Erythroblast (primary cell): ENCODE measurements around the gene SNX24.
A peak's percentile ranks its signal among the peaks of the same experiment; 100 is the strongest.
"Not testable (repeated sequence)": the region's sequence is repeated elsewhere in the genome, so short reads cannot be mapped to it uniquely, and the experiment has no call there.

Experiments used
- DNase-seq, 2 experiments: peaks; one replicate each; lab custom pipeline; 2025; lab: John Stamatoyannopoulos, UW
- GATA1 ChIP-seq: IDR thresholded peaks from 2 replicates; pipeline ENCODE4 v1.6.1; 2011; ENCODE audit warnings: low read depth, mild to moderate bottlenecking, control low read depth, low read length, moderate library complexity
- POLR2A ChIP-seq: IDR thresholded peaks from 2 replicates; pipeline ENCODE4 v1.6.1; 2011; ENCODE audit warnings: mild to moderate bottlenecking, low read length

The SNX24 gene

DNA sequence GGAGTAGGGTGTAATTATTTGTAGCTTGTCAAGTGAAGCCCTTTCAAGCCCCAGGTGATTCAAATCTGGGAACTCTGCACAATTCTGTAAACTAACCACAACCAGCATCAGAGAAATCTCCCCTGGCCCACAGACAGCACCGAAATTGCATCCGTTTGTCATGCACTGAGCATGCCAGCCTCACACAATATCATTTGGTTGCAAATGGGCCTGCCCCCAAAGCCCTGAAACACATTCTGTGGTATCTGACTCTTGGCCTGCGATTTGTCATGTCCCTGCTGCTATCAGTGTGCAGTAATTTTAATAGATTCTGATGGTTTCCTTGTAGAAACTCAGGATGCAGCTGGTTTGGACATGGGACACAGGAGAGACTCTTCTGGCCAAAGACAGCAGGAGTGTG, 35.3 kb downstream of the SNX24 start:
- TF ChIP-seq GATA1 (no peak), POLR2A (no peak)
- no peak for DNase-seq

GRCh38 chr5:122882831-122883230, 37.4 kb downstream of the SNX24 start:
- TF ChIP-seq POLR2A (no peak), GATA1 (no peak)
- peak in 1 of 2 experiments; percentile 6 for DNase-seq

DNA sequence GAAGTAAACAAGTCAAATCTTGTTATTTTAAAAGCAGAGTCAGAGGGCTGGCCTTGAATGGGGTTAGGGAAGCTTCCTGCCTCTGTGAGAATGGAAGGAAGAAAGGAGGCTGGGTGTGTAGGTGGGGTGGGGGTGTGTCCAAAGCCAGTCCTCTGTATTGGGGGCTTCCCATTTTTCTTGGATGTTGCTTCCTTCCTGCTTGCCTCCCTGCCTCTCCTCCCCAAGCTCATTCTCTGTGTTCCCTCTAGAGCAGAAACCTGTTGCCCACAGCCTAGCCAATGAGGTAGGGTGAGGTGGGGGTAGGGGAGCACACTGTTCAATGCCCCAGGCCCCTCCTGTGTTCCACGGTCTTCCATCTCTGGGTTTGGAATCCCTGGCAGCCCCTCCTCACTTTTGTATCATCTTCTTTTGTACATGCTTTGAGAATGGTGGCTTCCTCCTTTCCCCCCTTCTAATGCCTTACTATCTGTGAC, 39.7 kb downstream of the SNX24 start:
- DNase-seq, result no peak
- no peak for TF ChIP-seq POLR2A
- no peak for TF ChIP-seq GATA1

- DNase-seq, result no peak
- TF ChIP-seq GATA1, result no peak
These were observed 40.5 kb downstream of the SNX24 start for GRCh38 chr5:122885891-122886290.

- TF ChIP-seq GATA1, result no peak
- no peak for TF ChIP-seq POLR2A
- DNase-seq, result no peak
These were observed 49.7 kb downstream of the SNX24 start for GRCh38 chr5:122895141-122895540.

- TF ChIP-seq POLR2A (no peak), GATA1 (no peak)
- DNase-seq, result peak; percentile 9 to 29
These were observed 51.3 kb downstream of the SNX24 start for GRCh38 chr5:122896598-122897282.

DNA sequence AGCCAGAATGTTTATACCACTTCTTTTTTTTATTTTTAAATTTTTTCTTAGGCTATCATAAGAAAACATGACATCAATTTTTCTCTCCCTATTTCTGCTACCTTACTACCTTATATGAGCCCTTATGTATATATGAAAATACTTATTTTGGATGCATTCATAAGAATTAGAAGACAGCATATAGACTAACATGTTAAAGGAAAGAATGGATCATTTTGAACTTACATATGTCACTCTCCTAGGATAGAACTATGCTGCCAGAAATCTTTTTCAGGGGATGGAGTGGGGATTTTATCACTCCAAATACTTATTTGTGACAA, 51.8 kb downstream of the SNX24 start:
- TF ChIP-seq POLR2A, result no peak
- no peak for TF ChIP-seq GATA1
- DNase-seq, result no peak

- TF ChIP-seq POLR2A (no peak), GATA1 (no peak)
- no peak for DNase-seq
These were observed 55.9 kb downstream of the SNX24 start for GRCh38 chr5:122901346-122901745.

- TF ChIP-seq POLR2A (no peak), GATA1 (no peak)
- no peak for DNase-seq
These were observed 56.9 kb downstream of the SNX24 start for GRCh38 chr5:122902263-122902662.

DNA sequence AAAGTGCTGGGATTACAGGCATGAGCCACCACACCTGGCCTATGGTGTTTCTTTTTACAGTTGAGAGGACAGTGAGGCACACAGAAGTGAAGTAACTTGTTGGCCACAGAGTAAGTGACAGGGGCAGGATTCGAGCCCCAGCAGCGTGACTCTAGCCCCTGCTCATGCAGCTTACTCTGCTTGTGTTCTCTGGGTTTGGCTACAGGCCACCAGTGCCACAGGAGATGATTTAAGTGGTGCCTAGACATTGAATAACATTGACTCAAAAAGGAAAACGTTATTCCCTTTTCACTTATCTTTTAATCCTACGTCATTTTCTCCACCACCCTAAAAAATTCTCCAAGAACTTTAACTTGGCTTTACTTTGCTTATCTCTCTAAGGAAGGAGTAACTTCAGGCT, 61.4 kb downstream of the SNX24 start:
- no peak for TF ChIP-seq GATA1
- TF ChIP-seq POLR2A, result no peak
- DNase-seq, result no peak

- DNase-seq, result no peak
- TF ChIP-seq POLR2A, result no peak
These were observed 61.9 kb downstream of the SNX24 start for GRCh38 chr5:122907276-122907675.

DNA sequence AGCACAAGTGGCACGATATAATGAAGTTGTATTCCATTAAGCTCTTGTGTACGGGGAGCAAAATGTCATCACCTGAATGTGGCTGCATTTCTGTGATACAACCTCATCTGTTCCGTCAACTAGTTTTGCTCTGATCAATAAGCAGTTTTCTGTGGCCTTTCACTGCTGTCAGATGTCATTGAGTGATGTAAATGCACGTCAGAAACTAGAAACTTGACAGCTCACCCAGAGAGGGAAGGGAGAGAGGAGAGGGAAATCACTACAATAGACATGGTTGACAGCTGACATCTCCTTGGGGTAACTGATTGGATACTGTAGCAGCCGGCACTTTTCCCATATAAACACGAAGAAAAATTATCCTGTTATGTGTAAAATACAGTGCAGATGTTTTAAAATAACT, 62.7 kb downstream of the SNX24 start:
- no peak for DNase-seq
- TF ChIP-seq POLR2A, result no peak
- no peak for TF ChIP-seq GATA1

- TF ChIP-seq POLR2A, result no peak
- TF ChIP-seq GATA1, result no peak
- peak in 1 of 2 experiments; percentile 3 for DNase-seq
These were observed 63.2 kb downstream of the SNX24 start for GRCh38 chr5:122908662-122909061.

GRCh38 chr5:122909470-122910100, 64.2 kb downstream of the SNX24 start:
- no peak for DNase-seq
- TF ChIP-seq GATA1, result no peak
- no peak for TF ChIP-seq POLR2A

- DNase-seq, result not testable (repeated sequence)
These were observed 68.0 kb downstream of the SNX24 start for GRCh38 chr5:122913436-122913835.
